Effector CD4-positive, alpha-beta T cell (primary cell): Measurements from ENCODE around the gene COL17A1.

Experiments used
- DNase-seq: peaks from one replicate; pipeline ENCODE4 v3.0.0-alpha.2; 2020

COL17A1 gene

GRCh38 chr10:103983367-103983911 is 102.2 kb downstream of the COL17A1 start:
- no peak for DNase-seq

GRCh38 chr10:103982639-103983038 is 103.0 kb downstream of the COL17A1 start:
- no peak for DNase-seq
